H1 (cell line): ENCODE results near the gene FAIM2. TPM values are rescaled to one million over a fixed set of nuclear protein-coding genes. Genes with fewer than 3 reads are reported as not detected.

Experiments
- CHD7 ChIP-seq: fragments of 300-600 bp; sonication (generic); IDR thresholded peaks from 2 replicates; pipeline ENCODE4 v1.7.1; 2012; ENCODE audit warnings: low read length, moderate library complexity, mild to moderate bottlenecking, inconsistent platforms; ENCODE audit not compliant: insufficient replicate concordance
- polyA plus RNA-seq, 7 experiments: library from polyadenylated mRNA; depleted of rRNA in 3 of 7; stranded (reverse) in 5 of 7; unstranded in 2 of 7; fragments of >200 nt in 5 of 7; fragments of 200-250 nt in 2 of 7; gene quantifications; 1 replicate in 5 of 7; 2 replicates in 1 of 7; 4 replicates in 1 of 7; pipeline versions ENCODE4 v1.2.1 to v1.2.3, GENCODE V29; 2011 to 2013; ENCODE audit warnings: missing spikeins in 2 of 7, mixed read lengths in 2 of 7
- total RNA-seq: library from RNA; stranded (reverse); fragmentation: NEBNext Ultra II Directional; extraction: Animal tissue kit (Norgen Biotek cat#: 25700); gene quantifications from 2 replicates; pipeline ENCODE4 v1.2.1, GENCODE V29; 2021

Gene FAIM2
- total and polyA plus RNA-seq, 2 of the 8 experiments (the other 6 are each of a cell fraction or from before 2014, with no cell fraction given), result 0.89 to 1.3 TPM

GRCh38 chr12:49911213-49911605 lies 7.5 kb upstream of the FAIM2 start (continued):
- TF ChIP-seq CHD7, result no peak
